Left lung (tissue), 10 donors: Measurements from ENCODE around the gene POU3F1. TPM values are rescaled to one million over a fixed set of nuclear protein-coding genes. Genes with fewer than 3 reads are reported as not detected.

Source experiments
- ATAC-seq: fragments of 200-7000 bp; cut with Tn5 transposase; one replicate; pipeline ENCODE4 v1.9.1; 2020; ENCODE audit warnings: moderate library complexity
- DNase-seq, 4 donors: peaks; one replicate each; pipeline ENCODE4 v3.0.0-alpha.2; 2013 to 2020
- H3K27ac ChIP-seq, 2 donors: fragments of 200-600 bp; sonication (generic) in 1 of 2; one replicate each; pipeline versions ENCODE4 v1.5.0 to v1.8.0; 2020 to 2021
- H3K27me3 ChIP-seq, 2 donors: fragments of 200-600 bp; sonication (generic) in 1 of 2; one replicate each; pipeline versions ENCODE4 v1.5.0 to v1.8.0; 2020 to 2021
- H3K36me3 ChIP-seq, 2 donors: fragments of 200-600 bp; sonication (generic) in 1 of 2; one replicate each; pipeline versions ENCODE4 v1.5.0 to v1.8.0; 2020 to 2021
- H3K4me1 ChIP-seq, 2 donors: fragments of 200-600 bp; one replicate each; pipeline ENCODE4 v1.8.0; 2021
- H3K4me3 ChIP-seq, 2 donors: fragments of 200-600 bp; sonication (generic) in 1 of 2; one replicate each; pipeline versions ENCODE4 v1.5.0 to v1.8.0; 2020 to 2021; ENCODE audit warnings: mild to moderate bottlenecking in 1 of 2
- H3K9me3 ChIP-seq, 2 donors: fragments of 200-600 bp; sonication (generic) in 1 of 2; one replicate each; pipeline versions ENCODE4 v1.5.0 to v1.8.0; 2020 to 2021
- intact Hi-C, 2 donors: fragments of 100-400 bp; cut with DNase I; formaldehyde crosslinking; loops; one replicate each; pipeline versions ENCODE4 v1.11.2 to v1.14.2; 2022
- polyA plus RNA-seq, 6 donors: library from polyadenylated mRNA; unstranded; fragments of 120-200 nt; gene quantifications; one replicate each; pipeline ENCODE4 v1.2.1, GENCODE V29; 2013; ENCODE audit not compliant: insufficient read length in 6 of 6
- total RNA-seq, 2 donors: library from RNA; stranded (reverse); fragmentation: NEBNext Ultra II Directional; extraction: Animal tissue kit (Norgen Biotek cat#: 25700); gene quantifications; one replicate each; pipeline ENCODE4 v1.2.1, GENCODE V29; 2021
- TF ChIP-seq, protein P1 (sequence below), 2 donors: fragments of 200-600 bp; sonication (generic) in 1 of 2; IDR thresholded peaks; one replicate each; pipeline versions ENCODE4 v1.5.0 to v1.8.0; 2021; ENCODE audit warnings: antibody characterized with exemption in 2 of 2
- donor health status: DM: no; HTN: yes; CAD: no.
- donor health status: DM: no; HTN: no; CAD: no.

Gene POU3F1
- total and polyA plus RNA-seq, 8 donors = 0.08 to 0.28 (median 0.13) TPM; not detected in 4

DNA sequence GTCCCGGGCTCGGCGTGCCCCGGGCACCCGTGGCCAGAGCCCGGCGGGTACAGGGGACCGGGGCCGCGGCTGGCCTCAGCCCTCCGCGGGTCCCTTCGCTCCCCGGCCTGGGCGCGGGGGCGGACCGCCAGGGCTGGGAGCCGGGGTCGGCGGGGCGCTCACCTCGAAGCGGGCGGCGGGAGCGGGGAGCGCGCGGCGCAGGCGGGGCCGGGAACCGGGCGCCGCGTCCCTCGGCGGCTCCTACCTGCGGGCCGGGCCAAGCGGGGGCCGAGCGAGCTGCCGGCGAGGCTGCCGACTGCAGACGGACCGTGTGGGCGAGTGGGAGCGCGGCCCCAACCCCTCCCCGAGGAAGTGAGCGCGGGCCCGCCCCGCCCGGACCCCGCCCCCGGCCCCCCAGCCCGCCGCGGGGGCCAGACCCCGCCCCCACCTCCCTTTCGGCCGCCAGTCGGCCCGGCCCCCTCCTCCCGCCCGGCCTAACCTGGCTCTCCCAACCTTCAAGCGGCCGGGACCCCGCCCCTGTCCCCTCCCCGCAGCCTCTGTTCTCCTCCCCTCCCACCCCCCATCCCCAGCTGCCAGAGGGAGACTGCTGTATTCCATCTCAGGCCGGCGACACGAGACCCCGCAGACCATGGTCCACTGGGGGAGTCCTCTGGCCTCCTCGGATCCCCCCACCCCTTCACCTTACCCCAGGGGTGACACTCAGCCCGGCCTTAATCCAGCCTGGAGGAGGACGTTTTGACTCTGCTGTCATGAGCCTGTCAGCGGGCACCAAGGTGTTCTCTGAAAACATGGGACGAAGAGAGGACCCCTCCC, 41.2 kb downstream of the POU3F1 start, which contains the start of gene FHL3:
TSS of gene FHL3 (minus strand) at position 320 of the 813 bp plus-strand sequence. CDS start 6,102 bp downstream, outside the sequence.
- peaks cover 25 to 62% of the 10 kb centered on the region in 2 donors for H3K4me1 ChIP-seq
- H3K36me3 ChIP-seq = no peaks in the 10 kb centered on the region
- peak within 1 kb of the TSS; percentile 55 to 76 for H3K27ac ChIP-seq
- DNase-seq = peak; percentile 15 to 92 (median 67)
- H3K4me3 ChIP-seq = peak within 1 kb of the TSS; percentile 35 to 71
- peak; percentile 77 for ATAC-seq
- H3K27me3 ChIP-seq = no peaks in the 10 kb centered on the region
- TF ChIP-seq, protein P1, sequence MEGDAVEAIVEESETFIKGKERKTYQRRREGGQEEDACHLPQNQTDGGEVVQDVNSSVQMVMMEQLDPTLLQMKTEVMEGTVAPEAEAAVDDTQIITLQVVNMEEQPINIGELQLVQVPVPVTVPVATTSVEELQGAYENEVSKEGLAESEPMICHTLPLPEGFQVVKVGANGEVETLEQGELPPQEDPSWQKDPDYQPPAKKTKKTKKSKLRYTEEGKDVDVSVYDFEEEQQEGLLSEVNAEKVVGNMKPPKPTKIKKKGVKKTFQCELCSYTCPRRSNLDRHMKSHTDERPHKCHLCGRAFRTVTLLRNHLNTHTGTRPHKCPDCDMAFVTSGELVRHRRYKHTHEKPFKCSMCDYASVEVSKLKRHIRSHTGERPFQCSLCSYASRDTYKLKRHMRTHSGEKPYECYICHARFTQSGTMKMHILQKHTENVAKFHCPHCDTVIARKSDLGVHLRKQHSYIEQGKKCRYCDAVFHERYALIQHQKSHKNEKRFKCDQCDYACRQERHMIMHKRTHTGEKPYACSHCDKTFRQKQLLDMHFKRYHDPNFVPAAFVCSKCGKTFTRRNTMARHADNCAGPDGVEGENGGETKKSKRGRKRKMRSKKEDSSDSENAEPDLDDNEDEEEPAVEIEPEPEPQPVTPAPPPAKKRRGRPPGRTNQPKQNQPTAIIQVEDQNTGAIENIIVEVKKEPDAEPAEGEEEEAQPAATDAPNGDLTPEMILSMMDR (IDR thresholded peaks at IDR 0.05) = no peak
- intact Hi-C loops = no loop called here
- H3K9me3 ChIP-seq = no peaks in the 10 kb centered on the region

DNA sequence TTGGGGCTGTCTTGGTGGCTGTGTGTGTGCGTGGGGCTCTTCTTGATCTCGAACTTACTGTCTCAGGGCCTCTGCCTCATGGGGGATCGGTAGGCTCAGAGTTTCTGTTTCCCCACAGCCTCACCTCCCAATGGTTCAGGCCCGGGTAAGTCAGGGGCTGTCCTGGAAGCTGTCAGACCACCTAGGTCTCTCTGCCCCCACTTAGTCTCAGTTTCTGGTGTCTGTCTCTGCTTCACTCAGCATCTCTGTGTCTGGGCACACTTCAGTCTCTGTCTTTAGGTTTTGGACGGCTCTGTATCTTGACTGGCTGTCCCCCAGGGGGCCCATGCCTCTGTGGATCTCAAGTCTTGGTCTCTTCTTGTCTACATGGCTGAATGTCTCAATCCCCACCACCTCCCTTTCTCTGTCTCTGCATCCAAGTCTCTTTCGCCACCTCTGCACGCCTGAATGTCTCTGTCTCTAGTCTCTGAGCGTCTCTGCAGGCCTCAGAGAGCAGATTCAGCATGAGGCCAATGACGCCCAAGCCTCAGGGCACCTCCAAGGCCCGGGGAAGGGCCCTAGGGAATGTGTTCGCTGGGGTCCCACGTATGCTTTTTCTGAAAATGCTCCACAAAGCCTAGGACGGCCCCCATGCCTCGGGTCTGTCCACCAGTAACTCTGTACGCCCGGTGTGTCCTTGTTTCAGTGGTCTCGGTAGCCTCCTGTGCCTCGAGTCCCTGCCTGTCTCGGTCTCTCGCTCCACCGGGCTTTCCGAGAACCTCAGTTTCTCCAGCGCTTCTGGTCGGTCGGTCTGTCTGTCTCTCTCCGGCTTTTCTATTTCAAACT, 42.1 kb downstream of the POU3F1 start:
- Histone ChIP-seq H3K9me3 (no peaks in the 10 kb centered on the region), H3K27me3 (no peaks in the 10 kb centered on the region), H3K36me3 (no peaks in the 10 kb centered on the region), H3K27ac (peak overlapping the region; percentile 55 to 76), H3K4me3 (peak overlapping the region; percentile 35 to 71), H3K4me1 (peaks cover 32 to 69% of the 10 kb centered on the region in 2 donors)
- no peak for DNase-seq
- no peak for ATAC-seq
- TF ChIP-seq, protein P1 (IDR thresholded peaks at IDR 0.05) = no peak
- intact Hi-C loops = no loop called here

- Histone ChIP-seq H3K27me3 (no peaks in the 10 kb centered on the region), H3K4me1 (peaks cover 41 to 69% of the 10 kb centered on the region in 2 donors), H3K27ac (peak overlapping the region; percentile 55 to 76), H3K4me3 (peak overlapping the region; percentile 35 to 71), H3K9me3 (no peaks in the 10 kb centered on the region), H3K36me3 (peaks cover 0 to 5% of the 10 kb centered on the region in 2 donors)
- TF ChIP-seq, protein P1 (IDR thresholded peaks at IDR 0.05) = no peak
- no peak for DNase-seq
- no peak for ATAC-seq
- intact Hi-C loops = no loop called here
Measured at GRCh38 chr1:38003261-38004250, 43.0 kb downstream of the POU3F1 start.

GRCh38 chr1:38000529-38001455, 45.8 kb downstream of the POU3F1 start:
- peaks cover 0 to 22% of the 10 kb centered on the region in 2 donors for H3K36me3 ChIP-seq
- H3K4me1 ChIP-seq = peaks cover 49 to 87% of the 10 kb centered on the region in 2 donors
- peak overlapping the region; percentile 89 to 94 for H3K27ac ChIP-seq
- intact Hi-C loops = no loop called here
- ATAC-seq = peak; percentile 10
- H3K4me3 ChIP-seq = peak overlapping the region in 1 of 2 donors; percentile 25
- no peaks in the 10 kb centered on the region for H3K9me3 ChIP-seq
- H3K27me3 ChIP-seq = no peaks in the 10 kb centered on the region
- TF ChIP-seq, protein P1 (IDR thresholded peaks at IDR 0.05) = no peak
- DNase-seq = peak in 1 of 4 donors; percentile 65
